DMS79 (cell line): ENCODE data around the gene SLC9A8.

Experiments
- DNase-seq: peaks from one replicate; lab custom pipeline; 2025; lab: John Stamatoyannopoulos, UW

The SLC9A8 gene

GRCh38 chr20:49874696-49875095 is 62.1 kb downstream of the SLC9A8 start:
- DNase-seq = no peak

- DNase-seq = no peak
These were observed 64.8 kb downstream of the SLC9A8 start for GRCh38 chr20:49877386-49877921.

GRCh38 chr20:49878977-49879376 is 66.3 kb downstream of the SLC9A8 start:
- DNase-seq = no peak

- no peak for DNase-seq
These were observed 67.5 kb downstream of the SLC9A8 start for GRCh38 chr20:49880177-49880576.

- no peak for DNase-seq
These were observed 68.3 kb downstream of the SLC9A8 start for GRCh38 chr20:49880724-49881445.

- no peak for DNase-seq
These were observed 69.7 kb downstream of the SLC9A8 start for GRCh38 chr20:49882171-49882970.

- no peak for DNase-seq
These were observed 70.7 kb downstream of the SLC9A8 start for GRCh38 chr20:49883246-49883802.

GRCh38 chr20:49885558-49886332 is 73.1 kb downstream of the SLC9A8 start:
- DNase-seq = no peak

- no peak for DNase-seq
These were observed 74.1 kb downstream of the SLC9A8 start for GRCh38 chr20:49886571-49887213.

GRCh38 chr20:49887251-49888211 is 74.9 kb downstream of the SLC9A8 start:
- no peak for DNase-seq

- no peak for DNase-seq
These were observed 75.8 kb downstream of the SLC9A8 start for GRCh38 chr20:49888212-49889000.

GRCh38 chr20:49889001-49889934 is 76.6 kb downstream of the SLC9A8 start:
- no peak for DNase-seq

GRCh38 chr20:49889935-49890333 is 77.3 kb downstream of the SLC9A8 start:
- no peak for DNase-seq

- DNase-seq = no peak
These were observed 78.1 kb downstream of the SLC9A8 start for GRCh38 chr20:49890471-49891361.

GRCh38 chr20:49891476-49892110 is 79.0 kb downstream of the SLC9A8 start:
- DNase-seq = no peak

GRCh38 chr20:49892260-49892659 is 79.6 kb downstream of the SLC9A8 start:
- DNase-seq = no peak

GRCh38 chr20:49892817-49893216 is 80.2 kb downstream of the SLC9A8 start:
- no peak for DNase-seq
